ENCODE data around the gene KCNH1. TPM values are rescaled to one million over a fixed set of nuclear protein-coding genes. Genes with fewer than 3 reads are reported as not detected.

Gene KCNH1
- polyA plus RNA-seq, 1 of the 3 experiments (the other 2 are of a cell fraction), result 0.08 TPM

GRCh38 chr1:210944252-210944651 lies 189.7 kb downstream of the KCNH1 start:
- CTCF ChIA-PET, result interaction anchor here (1.2 kb wide), 1 partner anchor 190 kb away, joined by 8 read pairs; the partner anchor contains the start of gene KCNH1
- Histone ChIP-seq H2AFZ (ENCODE audit: low read depth) (no peak overlapping the region), H4K20me1 (ENCODE audit: insufficient read depth) (no peaks in the 10 kb centered on the region), H3K4me3 (ENCODE audit: low read depth in 2 of 2, low read length in 1 of 2) (no peak overlapping the region), H3K4me2 (no peak overlapping the region), H3K27ac (ENCODE audit: low read depth in 2 of 2, low read length in 1 of 2) (peak overlapping the region in 1 of 2 experiments; percentile 40; a peak in 2 of 4 replicates), H3K9ac (no peak overlapping the region), H3K9me3 (no peaks in the 10 kb centered on the region), H3K9me2 (no peaks in the 10 kb centered on the region), H3K4me1 (ENCODE audit: control insufficient read depth in 1 of 2, insufficient read depth in 2 of 2, low read depth in 1 of 2, low read length in 1 of 2) (peaks cover 0 to 12% of the 10 kb centered on the region in 2 experiments; a peak in 2 of 4 replicates), H3K27me3 (ENCODE audit: insufficient read depth) (no peaks in the 10 kb centered on the region), H3F3A (replicated peaks; ENCODE audit: insufficient read depth) (no peaks in the 10 kb centered on the region), H3K79me2 (ENCODE audit: insufficient read depth) (no peaks in the 10 kb centered on the region), H3K36me3 (replicated peaks in 1 of 2; ENCODE audit: control insufficient read depth in 1 of 2, insufficient read depth in 2 of 2, low read length in 1 of 2) (no peaks in the 10 kb centered on the region)
- 0% methylated on average over 1 of the region's 2 CpGs for WGBS (ENCODE audit: low lambda C conversion rate)
- DNase-seq, result peak; percentile 48
- TF ChIP-seq EP300 (IDR thresholded peaks at IDR 0.05; ENCODE audit: borderline replicate concordance in 1 of 2, low read depth in 1 of 2, low read length in 1 of 2) (peak in 1 of 2 experiments; percentile 55; a peak in 1 of 4 replicates), GATA2 (CRISPR knock-in tag; IDR thresholded peaks at IDR 0.05) (peak; percentile 59), MAX (IDR thresholded peaks at IDR 0.05; ENCODE audit: low read depth) (no peak), FOXJ3 (CRISPR knock-in tag; IDR thresholded peaks at IDR 0.05) (peak; percentile 71; the same call in 1 of the 2 replicates), RAD21 (IDR thresholded peaks at IDR 0.05; ENCODE audit: low read length) (no peak)
- POLR2A ChIA-PET, result no interaction called here

- ChIA-PET CTCF (interaction anchor here (0.8 kb wide), 1 partner anchor 141 kb away, joined by 3 read pairs; no protein-coding TSS in a partner anchor), POLR2A (no interaction called here)
- Histone ChIP-seq H3K79me2 (ENCODE audit: insufficient read depth) (no peaks in the 10 kb centered on the region), H3K36me3 (replicated peaks in 1 of 2; ENCODE audit: control insufficient read depth in 1 of 2, insufficient read depth in 2 of 2, low read length in 1 of 2) (no peaks in the 10 kb centered on the region), H2AFZ (ENCODE audit: low read depth) (no peak overlapping the region), H3K9me3 (no peaks in the 10 kb centered on the region), H3F3A (replicated peaks; ENCODE audit: insufficient read depth) (no peaks in the 10 kb centered on the region), H3K27me3 (ENCODE audit: insufficient read depth) (no peaks in the 10 kb centered on the region), H3K9me2 (no peaks in the 10 kb centered on the region), H3K27ac (ENCODE audit: low read depth in 2 of 2, low read length in 1 of 2) (no peak overlapping the region), H3K4me2 (no peak overlapping the region), H4K20me1 (ENCODE audit: insufficient read depth) (no peaks in the 10 kb centered on the region), H3K4me3 (ENCODE audit: low read depth in 2 of 2, low read length in 1 of 2) (no peak overlapping the region), H3K4me1 (ENCODE audit: control insufficient read depth in 1 of 2, insufficient read depth in 2 of 2, low read depth in 1 of 2, low read length in 1 of 2) (peaks cover 0 to 10% of the 10 kb centered on the region in 2 experiments; a peak in 2 of 4 replicates), H3K9ac (no peak overlapping the region)
- no peak for DNase-seq
- TF ChIP-seq RFX5 (IDR thresholded peaks at IDR 0.05; ENCODE audit: low read length), result no peak
- no peak for TF ChIP-seq CTCF (IDR thresholded peaks at IDR 0.05)
- TF ChIP-seq GATA2 (CRISPR knock-in tag; IDR thresholded peaks at IDR 0.05), result no peak
- TF ChIP-seq, protein P1, sequence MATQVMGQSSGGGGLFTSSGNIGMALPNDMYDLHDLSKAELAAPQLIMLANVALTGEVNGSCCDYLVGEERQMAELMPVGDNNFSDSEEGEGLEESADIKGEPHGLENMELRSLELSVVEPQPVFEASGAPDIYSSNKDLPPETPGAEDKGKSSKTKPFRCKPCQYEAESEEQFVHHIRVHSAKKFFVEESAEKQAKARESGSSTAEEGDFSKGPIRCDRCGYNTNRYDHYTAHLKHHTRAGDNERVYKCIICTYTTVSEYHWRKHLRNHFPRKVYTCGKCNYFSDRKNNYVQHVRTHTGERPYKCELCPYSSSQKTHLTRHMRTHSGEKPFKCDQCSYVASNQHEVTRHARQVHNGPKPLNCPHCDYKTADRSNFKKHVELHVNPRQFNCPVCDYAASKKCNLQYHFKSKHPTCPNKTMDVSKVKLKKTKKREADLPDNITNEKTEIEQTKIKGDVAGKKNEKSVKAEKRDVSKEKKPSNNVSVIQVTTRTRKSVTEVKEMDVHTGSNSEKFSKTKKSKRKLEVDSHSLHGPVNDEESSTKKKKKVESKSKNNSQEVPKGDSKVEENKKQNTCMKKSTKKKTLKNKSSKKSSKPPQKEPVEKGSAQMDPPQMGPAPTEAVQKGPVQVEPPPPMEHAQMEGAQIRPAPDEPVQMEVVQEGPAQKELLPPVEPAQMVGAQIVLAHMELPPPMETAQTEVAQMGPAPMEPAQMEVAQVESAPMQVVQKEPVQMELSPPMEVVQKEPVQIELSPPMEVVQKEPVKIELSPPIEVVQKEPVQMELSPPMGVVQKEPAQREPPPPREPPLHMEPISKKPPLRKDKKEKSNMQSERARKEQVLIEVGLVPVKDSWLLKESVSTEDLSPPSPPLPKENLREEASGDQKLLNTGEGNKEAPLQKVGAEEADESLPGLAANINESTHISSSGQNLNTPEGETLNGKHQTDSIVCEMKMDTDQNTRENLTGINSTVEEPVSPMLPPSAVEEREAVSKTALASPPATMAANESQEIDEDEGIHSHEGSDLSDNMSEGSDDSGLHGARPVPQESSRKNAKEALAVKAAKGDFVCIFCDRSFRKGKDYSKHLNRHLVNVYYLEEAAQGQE (IDR thresholded peaks at IDR 0.05; ENCODE audit: low read depth, low read length), result no peak
- TF ChIP-seq USF2 (IDR thresholded peaks at IDR 0.05; ENCODE audit: borderline replicate concordance, low read depth, low read length), result no peak
- 18% methylated on average over 2 of the region's 2 CpGs for WGBS (ENCODE audit: low lambda C conversion rate)
These were observed 191.4 kb downstream of the KCNH1 start for GRCh38 chr1:210942513-210942912.
